Sciatic nerve (tissue), 2 donors: ENCODE data around the gene SLC12A7. TPM values are rescaled to one million over a fixed set of nuclear protein-coding genes. Genes with fewer than 3 reads are reported as not detected.

Experiments used
- ATAC-seq: fragments of 200-7000 bp; cut with Tn5 transposase; one replicate; pipeline ENCODE4 v1.9.1; 2020; ENCODE audit warnings: mild to moderate bottlenecking, moderate library complexity
- DNase-seq: peaks from one replicate; pipeline ENCODE4 v3.0.0-alpha.2; 2020; ENCODE audit warnings: low spot score
- intact Hi-C: fragments of 100-400 bp; cut with DNase I; formaldehyde crosslinking; loops from one replicate; pipeline ENCODE4 v1.14.2; 2022
- total RNA-seq: library from RNA; stranded (reverse); fragmentation: NEBNext Ultra II Directional; extraction: Animal tissue kit (Norgen Biotek cat#: 25700); gene quantifications from one replicate; pipeline ENCODE4 v1.2.1, GENCODE V29; 2021
- donor health status: DM: no; HTN: no; CAD: no.
- donor health status: DM: no; HTN: no; CAD: no.

Gene SLC12A7
- total RNA-seq, 1 donor from 2014 or later, result 31.7 TPM

- no peak for ATAC-seq
- intact Hi-C loops, result no loop called here
- no peak for DNase-seq
These were observed 51.3 kb downstream of the SLC12A7 start for GRCh38 chr5:1060535-1060981.

GRCh38 chr5:1059884-1060263 lies 52.0 kb downstream of the SLC12A7 start:
- intact Hi-C loops, result no loop called here
- no peak for DNase-seq
- no peak for ATAC-seq

DNA sequence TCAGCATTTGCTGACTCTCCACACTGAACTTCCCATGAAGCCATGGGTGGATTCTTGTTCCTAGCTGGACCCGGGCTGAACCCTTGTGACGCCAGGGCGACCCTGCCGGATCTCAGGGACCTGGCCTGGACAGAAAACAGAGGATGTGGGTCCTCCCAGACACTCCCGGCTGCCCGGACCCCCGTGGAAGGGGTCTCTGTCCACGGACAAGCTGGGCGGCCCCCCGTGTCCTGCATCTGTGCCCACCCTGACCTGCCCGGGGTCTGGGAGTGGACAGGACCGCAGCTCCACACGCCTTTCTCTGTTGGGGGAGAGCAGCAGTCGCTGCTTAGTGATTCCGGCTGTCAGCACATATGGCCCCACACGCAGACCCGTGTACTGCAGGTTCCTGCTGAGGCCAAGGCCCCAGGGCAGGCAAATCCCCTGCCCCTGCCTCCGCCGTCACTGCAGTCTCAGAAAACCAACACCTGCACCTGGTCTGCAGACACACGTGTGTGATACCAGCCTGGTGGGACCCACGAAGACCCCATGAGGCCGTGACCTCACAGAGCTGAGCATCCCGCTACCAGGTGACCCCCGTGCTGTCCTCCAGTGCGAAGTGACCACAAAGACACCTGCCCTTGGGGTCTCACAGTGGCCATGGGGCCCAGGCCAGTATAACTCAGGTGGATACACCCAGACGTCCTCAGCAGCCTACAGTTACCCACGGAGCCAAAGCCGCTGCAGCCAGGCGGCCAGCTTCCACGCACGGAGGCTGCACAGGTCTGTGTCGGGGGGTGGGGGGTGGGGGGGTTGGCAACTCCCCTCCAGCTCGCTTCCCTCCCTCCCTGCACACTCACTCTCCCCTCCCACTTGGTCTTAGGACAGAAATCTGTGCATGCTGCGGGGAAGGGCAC lies 52.6 kb downstream of the SLC12A7 start:
- DNase-seq, result no peak
- no peak for ATAC-seq
- intact Hi-C loops, result no loop called here

DNA sequence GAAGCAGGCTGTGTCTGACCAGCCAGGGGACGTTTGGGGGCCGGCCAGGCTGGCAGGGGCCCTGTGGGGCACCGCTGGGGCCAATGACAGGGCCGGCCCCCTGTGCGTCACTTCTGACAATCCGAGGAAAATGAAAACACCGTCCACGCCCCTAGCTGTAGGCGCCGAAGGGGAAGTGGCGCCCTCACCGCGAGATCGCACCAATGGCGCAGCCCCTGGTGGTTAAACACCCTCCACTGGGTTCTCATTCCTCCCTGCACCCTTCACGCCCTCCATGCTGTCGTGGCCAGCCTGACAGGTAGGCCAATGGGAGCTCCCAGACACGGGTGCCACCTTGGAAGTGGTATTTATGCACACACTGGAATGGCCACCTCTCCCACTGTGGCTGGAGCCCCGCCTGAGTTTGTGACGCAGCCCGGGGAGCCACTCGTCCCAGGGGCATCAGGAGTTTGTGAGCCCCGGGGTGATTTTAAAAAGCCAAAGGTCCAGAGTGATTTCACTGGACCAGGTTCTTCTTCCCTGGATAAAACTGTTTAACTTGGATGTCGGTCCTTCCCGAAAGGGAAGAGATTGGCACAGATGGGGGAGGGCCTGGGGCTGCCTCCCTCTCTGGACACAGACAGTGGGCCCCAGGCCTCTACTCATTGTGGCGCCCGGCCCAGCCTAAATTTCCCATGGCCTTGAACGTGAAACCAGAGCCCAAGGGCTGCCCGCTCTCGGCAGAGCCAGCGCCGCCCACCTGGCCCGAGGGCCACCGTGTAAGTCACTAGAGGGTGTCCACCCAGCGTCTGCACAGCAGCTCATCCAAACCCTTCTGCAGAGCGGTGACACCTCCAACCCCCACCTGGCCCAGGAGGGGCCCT lies 53.5 kb downstream of the SLC12A7 start:
- no peak for DNase-seq
- ATAC-seq, result no peak
- intact Hi-C loops, result no loop called here

DNA sequence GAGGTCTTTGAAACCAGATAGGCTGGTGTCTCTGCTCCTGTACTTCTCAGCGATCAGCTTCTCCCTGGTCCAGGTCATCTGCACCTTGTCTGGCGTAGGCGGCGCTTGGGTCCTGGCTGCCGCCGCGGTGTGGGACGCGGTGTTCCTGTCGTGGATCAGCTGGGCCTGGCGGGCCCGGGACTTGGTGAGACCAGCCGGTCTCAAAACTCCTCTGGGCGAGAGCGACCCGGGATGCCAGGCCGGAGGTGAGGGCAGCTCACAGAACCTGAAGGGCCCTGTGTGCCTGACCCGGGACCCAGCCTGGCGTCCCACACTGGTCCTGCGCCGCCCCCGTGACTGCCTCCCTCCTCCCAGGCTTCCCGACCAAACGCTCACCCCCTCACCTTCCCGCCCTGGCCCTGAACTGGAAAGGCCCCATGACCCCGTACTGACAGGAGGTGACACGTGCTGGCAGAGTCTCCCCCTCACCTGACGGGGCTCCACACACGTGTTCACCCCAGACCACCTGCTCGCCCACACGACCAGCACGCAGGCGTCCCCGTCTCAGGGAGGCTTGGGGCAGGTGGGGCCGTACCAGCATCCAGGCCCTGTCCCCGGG lies 54.3 kb downstream of the SLC12A7 start:
- intact Hi-C loops, result no loop called here
- ATAC-seq (no peak), DNase-seq (no peak)

- intact Hi-C loops, result no loop called here
- DNase-seq (no peak), ATAC-seq (no peak)
These were observed 55.0 kb downstream of the SLC12A7 start for GRCh38 chr5:1056611-1057484.

DNA sequence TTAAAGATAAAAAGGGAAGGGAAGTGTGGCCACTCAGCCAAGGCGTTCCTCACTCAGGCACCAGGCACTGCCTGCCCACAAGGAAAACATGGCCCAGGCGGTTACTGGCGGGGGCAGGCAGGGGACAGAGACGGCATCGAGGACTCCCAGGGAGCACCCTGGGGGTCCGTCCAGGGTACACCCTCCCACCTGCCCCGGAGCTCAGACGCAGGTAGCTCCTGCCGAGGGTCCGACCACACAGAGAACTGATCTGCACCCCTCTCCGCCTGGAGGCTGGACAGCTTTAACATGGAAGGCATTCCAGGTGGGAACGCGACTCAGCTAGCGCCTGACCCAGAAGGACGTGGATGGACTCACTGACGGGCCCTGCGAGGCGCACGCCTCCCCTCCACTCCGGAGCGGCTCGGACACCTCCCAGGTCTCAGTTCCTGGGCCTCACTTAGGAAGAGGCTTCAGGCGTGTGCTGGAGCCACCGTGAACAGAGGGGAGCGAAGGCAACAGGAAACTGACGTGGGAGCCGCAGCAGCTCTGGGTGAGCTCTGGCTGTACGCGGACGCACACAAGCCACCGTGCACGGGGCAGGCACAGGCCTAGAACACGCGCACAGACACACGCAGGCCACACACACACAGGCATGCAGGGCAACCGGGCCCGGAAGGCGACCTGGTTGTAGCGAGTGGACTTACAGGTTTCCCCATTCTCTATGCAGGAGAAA lies 55.8 kb downstream of the SLC12A7 start:
- no peak for ATAC-seq
- intact Hi-C loops, result no loop called here
- DNase-seq, result no peak

- DNase-seq (no peak), ATAC-seq (no peak)
- intact Hi-C loops, result no loop called here
These were observed 56.8 kb downstream of the SLC12A7 start for GRCh38 chr5:1054799-1055775.

- ATAC-seq (no peak), DNase-seq (no peak)
- intact Hi-C loops, result no loop called here
These were observed 57.7 kb downstream of the SLC12A7 start for GRCh38 chr5:1054018-1054798.

DNA sequence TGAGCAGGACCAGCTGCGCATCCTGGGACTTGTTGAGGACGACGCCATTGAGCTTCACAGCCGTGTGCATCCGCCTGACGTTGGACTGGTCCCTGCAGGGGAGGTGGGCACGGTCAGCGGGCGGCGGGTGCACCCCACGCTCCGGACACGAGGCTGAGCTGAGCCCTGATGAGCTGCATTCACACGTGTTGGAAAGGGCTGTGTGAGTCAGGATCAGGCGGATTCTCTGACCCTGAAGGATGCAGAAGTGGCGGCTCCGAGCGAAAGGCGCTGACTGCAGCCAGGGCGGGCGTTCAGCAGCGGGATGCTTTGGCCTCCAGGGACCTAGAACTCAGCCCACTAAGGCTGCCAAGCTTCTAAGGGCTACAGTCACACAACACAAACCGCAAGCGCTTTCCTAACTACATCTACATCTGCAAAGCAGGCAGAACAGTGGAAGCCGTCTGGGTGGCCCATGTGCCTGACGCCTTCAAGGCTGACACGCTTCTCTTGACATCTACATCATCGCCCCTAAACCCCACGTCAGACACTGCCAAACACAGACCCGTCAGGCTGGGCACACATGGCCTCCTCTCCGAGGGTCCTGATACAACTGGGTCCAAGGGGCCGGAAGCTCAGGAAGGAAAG lies 58.4 kb downstream of the SLC12A7 start:
- intact Hi-C loops, result no loop called here
- DNase-seq, result no peak
- no peak for ATAC-seq

GRCh38 chr5:1052641-1053390 lies 59.0 kb downstream of the SLC12A7 start:
- intact Hi-C loops, result no loop called here
- ATAC-seq, result no peak
- no peak for DNase-seq

GRCh38 chr5:1052076-1052475 lies 59.8 kb downstream of the SLC12A7 start:
- DNase-seq (no peak), ATAC-seq (no peak)
- intact Hi-C loops, result no loop called here

DNA sequence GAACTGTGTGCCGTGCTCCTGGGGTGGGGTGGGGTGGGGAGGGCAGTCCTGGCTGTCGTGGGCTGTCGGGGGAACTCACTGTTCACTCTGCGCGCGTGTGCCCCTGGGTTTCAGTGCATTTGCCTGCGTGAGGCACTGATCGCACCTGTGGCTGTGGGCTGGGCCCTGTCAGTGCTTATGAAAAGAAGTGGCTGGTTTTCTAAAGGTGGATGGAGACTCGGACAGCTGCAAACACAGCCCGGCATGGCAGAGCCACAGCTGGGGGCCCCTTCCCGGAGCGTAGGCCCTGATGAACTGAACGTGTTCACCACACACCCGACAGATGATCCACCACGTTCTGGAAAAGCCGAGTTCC lies 60.5 kb downstream of the SLC12A7 start:
- DNase-seq (no peak), ATAC-seq (no peak)
- intact Hi-C loops, result no loop called here

GRCh38 chr5:1050423-1051365 lies 61.2 kb downstream of the SLC12A7 start:
- DNase-seq (no peak), ATAC-seq (no peak)
- intact Hi-C loops, result no loop called here
